Activated T-helper 9 cell treated with anti-CD3 and anti-CD28 coated beads, Interleukin-2, amount 50 U/mL, for 16 hours (primary cell): ENCODE measurements around the gene ZYG11B.
"Not testable (repeated sequence)": the region's sequence is repeated elsewhere in the genome, so short reads cannot be mapped to it uniquely, and the experiment has no call there.

Experiments
- DNase-seq: peaks from one replicate; pipeline ENCODE4 v3.0.0-alpha.2; 2020; ENCODE audit warnings: low read depth

The ZYG11B gene

DNA sequence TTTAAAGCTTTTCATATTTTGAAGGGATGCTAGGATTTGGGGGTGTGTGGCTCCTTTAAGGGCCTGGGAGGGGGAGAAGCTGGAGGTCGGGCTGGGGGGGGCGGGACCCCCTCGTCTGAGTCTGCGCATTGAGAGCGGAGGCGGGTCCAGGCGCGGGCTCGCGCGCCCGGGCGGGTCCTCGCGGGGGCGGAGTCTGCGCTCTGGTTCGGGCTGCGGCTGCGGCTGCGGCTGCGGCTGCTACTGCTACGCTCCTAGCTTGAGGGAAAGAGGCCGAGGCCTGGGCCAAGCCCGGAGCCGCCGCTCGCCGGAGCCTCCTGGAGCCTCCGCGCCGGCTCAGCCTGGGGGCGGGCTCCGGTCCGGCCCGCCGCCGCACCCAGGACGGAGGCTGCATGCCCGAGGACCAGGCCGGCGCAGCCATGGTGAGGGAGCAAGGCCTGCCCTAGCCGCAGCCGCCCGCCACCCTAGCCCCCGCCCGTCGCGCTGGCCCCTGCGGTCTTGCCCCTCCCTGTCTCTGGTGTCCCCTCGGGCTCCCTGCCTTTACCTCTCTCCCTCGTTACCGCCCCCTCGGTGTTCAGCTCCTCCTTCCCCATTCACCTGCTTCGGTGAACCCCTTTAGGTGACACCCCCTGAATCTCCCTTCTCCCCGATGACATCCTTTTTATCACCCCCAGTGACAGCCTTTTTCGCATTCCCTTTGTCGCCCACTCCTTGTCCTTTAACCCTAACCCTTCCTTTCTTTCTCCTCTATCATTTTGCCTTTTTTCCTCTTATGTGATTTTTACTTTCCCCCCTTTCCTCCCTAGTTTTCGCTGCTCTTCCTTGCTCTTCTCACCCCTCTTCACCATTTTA is at the start of gene ZYG11B:
Gene ZYG11B (plus strand): TSS at position 189 of the 849 bp plus-strand sequence. CDS start 201 bp downstream, at position 390.
- peak; percentile 86 for DNase-seq

DNA sequence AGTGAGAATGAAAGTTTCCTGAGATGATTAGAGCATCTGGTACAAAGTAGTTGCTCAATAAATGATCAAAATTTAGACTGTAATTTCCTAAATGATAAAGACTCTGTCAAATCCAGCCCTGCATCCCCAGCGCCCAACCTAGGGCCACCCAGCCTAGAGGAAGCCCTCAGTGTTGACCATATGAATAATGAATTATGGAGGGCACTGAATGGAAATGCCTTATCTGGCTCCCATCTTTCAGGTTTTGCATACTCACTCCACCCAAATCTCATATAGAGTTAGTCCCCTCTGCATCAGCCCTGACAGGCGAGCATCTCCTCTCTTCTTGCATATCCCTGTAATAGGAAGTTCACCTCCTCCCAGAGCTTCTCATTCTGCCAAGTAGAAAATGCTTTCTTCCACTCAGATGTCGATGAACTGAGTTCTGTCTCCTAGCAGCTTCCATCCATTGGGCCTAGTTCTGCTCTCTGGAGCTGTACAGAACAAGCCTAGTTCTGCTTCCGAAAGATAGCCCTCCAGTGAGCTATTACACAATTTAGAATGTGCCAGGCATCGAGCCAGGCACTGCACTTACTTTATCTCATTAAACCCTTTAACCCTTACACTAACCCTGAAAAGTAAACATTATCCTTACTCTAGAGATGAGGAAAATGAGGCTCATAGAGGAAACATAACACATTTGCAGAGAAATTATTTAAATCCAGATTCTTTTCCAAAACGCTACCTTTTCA is 49.0 kb upstream of the ZYG11B start:
- no peak for DNase-seq

DNA sequence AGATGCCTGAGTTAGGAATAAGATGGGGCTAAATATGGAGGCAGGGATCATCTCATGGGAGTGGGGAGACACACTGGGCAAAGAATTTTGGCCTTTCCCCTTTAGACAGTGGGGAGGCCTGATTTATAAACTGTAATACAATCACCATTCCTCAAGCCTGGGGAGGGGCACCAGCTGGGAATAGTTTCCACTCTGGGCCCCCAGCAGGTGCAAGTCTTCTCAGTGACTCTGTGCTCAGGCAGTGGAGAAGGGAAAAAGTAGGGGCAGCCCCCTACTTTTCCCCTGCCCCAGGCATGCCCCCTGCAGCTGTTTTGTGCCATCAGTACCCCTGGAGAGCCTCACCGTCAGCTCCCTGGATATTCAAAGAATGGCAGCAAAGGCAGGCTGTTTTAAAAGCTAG is 47.2 kb upstream of the ZYG11B start:
- DNase-seq: no peak

DNA sequence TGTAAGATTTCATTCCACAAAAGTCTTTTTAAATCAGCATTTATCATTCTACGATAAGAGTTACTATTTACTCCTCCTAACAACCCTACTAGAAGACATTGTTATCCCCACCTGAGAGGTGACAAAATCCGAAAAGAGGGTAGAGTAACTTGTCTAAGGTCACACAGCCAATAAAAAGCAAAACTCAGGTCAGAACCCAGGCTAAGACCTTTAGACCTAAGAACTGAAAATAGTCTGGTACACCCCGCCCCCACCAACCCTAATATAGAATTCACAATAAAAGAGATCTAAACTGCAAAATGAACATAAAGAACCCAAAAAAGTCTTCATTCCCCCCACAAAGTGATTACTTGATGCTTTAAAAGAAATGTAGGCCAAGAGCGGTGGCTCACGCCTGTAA is 46.8 kb upstream of the ZYG11B start:
- DNase-seq: no peak

DNA sequence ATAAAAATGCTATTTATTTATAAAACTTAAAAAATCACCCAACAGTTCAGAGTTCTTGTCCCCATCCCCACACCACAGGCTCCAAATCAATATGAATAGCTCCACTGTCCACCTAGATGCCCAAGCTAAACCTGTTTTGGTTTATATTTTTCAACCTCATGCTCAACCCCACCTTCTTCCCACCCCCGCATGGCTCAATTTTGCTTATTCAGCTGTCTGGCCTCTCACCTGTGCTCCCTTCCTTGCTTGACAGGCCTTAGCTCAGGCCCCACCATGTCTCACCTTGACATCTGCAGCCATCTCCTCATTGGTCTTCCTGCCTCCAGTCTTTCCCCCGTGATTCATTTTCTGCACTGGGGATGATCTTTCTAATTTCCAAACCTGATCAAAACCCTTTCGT is 45.9 kb upstream of the ZYG11B start:
- no peak for DNase-seq

DNA sequence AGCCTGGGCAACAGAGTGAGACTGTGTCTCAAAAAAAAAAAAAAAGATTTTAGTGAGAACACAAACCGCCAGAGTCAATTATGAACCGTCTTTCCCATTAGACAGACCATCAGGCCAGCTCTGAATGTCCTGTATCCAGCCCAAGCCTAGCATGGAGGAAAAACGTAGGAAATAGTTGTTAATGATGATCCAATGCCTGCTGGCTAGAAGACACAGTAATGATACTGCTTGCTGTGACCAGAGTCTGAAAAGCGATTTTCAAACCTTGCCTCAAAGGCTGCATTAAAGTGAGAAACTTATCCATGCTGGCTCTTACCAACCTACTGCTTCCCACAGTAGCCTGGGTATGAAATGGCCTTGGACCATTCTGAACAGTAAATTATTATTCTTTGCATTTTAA is 45.1 kb upstream of the ZYG11B start:
- no peak for DNase-seq

DNA sequence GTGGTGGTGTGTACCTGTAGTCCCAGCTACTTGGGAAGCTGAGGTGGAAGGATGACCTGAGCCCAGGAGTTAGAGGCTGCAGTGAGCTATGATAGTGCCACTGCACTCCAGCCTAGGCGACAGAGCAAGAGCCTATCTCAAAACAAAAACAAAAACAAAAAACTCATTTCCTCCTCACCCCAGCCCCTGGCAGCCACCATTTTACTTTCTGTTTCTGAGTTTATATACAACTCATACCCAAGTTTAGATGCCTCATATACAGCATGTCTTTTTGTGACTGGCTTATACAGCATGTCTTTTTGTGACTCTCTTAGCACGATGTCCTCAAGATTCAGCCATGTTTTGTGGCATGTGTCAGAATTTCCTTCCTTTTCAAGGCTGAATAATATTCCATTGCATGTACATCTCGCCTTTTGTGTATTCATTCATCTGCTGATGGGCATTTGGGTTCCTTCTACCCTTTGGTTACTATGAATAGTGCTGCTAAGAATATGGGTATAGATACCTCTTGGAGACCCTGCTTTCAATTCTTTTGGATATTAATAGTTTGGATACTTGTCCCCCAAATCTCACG is 42.8 kb upstream of the ZYG11B start:
- DNase-seq: no peak

DNA sequence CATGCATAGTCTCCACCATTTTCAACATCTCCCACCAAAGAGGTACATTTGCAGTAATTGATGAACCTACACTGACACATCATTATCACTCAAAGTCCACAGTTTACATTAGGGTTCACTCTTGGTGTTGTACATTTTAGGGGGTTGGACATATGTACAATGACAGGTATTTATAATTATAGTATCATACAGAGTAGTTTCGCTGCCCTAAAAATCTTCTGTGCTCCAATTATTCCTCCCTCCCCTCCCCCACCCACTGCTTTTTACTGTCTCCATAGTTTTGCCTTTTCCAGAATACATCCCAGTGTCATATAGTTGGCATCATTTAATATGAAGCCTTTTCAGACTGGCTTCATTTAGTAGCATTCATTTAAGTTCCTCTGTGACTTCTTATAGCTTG is 41.7 kb upstream of the ZYG11B start:
- DNase-seq: no peak

DNA sequence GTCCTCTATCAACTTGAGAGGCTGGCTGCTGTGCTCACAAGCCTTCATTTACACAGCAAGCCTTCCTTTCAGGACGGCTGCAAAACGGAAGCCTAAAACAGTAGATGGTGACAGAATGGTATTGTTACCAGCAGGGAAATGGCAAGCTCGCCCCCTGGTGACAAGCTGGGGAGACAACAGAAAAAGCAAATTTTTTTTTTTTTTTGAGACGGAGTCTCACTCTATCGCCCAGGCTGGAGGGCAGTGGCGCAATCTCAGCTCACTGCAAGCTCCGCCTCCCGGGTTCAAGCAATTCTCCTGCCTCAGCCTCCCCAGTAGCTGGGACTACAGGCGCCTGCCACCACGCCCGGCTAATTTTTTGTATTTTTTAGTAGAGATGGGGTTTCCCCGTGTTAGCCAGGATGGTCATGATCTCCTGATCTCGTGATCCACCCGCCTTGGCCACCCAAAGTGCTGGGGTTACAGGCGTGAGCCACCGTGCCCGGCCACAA is 39.9 kb upstream of the ZYG11B start:
- DNase-seq: peak; percentile 58

DNA sequence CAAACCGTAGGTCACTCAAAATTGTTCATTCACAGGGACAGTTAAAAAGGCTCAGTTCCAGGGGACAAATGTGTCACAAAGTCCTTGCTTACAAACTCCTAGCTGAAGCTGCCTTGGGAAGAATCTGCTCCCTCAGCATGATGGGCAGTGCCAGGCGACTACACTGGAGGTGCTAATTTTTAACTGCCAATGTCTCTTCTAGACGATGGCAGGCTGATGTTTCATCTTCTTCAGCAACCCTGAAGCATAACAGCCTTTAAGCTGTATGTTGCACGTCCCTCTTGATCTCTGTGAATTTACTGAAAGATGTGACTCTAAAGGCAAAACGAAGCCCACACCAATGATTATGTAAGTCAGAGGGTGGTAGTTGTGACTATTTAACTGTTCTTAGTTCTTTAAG is 39.4 kb upstream of the ZYG11B start:
- DNase-seq: no peak

DNA sequence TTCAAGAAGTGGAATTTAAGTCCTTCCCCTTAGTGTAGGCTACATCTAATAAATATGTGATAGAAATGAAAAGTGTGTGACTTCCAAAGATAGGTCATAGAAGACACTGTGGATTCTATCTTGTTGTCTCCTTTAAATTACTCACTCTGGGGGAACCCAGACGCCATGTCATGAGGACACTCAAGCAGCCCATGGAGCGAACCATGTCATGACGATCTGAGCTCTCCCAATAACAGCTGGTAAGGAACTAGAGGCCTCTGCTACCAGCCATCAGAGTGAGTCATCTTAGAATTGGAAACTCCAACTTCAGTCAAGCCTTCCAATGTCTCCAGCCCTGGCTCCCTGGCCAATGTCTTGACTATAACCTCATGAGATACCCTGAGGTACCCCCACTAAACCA is 34.4 kb upstream of the ZYG11B start:
- DNase-seq: no peak

DNA sequence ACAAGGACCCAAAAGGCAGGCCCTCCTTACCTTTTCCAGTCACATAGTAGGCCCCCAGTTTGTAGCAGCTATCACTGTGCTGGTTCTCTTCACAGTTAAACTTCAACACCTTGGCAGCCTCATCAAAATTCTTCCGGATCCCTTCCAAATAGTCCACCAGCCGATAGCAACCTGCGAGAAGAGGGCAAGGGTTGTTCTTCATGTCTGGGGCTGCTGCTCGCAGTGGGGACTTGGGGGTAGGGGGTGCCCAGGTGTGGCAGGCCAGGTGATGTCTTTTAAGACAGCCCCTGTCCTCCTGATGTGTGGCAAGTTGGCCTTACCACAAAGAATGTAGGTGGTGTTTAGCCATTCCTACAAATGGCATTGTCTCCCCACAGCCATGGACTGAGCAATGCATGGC is 33.6 kb upstream of the ZYG11B start:
- no peak for DNase-seq

DNA sequence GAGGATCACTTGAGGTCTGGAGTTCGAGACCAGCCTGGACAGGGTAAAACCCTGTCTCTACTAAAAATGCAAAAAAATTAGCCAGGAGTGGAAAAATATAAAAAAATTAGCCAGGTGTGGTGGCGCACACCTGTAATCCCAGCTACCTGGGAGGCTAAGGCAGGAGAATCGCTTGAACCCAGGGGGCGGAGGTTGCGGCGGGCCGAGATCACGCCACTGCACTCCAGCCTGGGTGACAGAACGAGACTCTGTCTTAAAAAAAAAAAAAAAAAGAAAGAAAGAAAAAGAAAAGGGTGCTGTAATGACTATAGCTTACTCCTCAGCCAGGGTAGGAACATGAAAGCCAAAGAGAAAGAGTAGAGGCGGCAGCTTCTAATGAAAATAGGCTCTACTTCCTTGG is 32.9 kb upstream of the ZYG11B start:
- DNase-seq: not testable (repeated sequence)

DNA sequence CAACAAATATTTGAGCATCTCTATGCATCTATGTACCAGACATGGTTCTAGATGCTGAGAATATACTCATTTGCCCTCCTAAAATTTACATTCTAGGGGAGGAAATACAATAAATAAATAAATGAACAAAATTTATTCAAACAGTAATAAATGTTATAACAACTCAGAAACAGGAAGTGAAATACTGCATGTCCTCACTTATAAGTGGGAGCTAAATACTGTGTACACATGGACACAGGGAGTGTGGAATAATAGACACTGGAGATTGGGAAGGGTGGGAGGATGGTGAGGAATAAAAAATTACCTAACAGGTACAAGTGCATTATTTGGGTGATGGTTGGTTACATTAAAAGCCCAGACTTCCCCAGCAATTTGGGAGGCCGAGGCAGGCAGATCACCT is 32.4 kb upstream of the ZYG11B start:
- no peak for DNase-seq

DNA sequence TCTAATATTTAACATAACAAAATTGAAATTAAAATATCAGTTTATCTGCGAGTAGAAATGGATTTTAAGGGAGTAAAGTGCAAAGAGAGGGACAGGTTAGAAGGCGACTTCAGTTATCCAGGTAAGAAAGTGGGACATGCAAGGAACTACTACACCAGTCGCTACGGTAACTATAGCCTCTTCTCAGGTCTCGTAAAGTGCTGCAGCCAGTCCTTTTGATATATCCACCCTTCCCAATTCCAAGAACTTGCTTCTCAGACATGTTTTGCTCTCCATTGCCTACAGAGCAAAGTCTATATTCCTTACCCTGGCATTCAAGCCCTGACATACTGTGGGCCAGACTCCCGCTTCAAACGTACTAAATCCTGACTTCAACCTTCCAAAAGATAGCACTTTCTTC is 30.6 kb upstream of the ZYG11B start:
- DNase-seq: no peak

DNA sequence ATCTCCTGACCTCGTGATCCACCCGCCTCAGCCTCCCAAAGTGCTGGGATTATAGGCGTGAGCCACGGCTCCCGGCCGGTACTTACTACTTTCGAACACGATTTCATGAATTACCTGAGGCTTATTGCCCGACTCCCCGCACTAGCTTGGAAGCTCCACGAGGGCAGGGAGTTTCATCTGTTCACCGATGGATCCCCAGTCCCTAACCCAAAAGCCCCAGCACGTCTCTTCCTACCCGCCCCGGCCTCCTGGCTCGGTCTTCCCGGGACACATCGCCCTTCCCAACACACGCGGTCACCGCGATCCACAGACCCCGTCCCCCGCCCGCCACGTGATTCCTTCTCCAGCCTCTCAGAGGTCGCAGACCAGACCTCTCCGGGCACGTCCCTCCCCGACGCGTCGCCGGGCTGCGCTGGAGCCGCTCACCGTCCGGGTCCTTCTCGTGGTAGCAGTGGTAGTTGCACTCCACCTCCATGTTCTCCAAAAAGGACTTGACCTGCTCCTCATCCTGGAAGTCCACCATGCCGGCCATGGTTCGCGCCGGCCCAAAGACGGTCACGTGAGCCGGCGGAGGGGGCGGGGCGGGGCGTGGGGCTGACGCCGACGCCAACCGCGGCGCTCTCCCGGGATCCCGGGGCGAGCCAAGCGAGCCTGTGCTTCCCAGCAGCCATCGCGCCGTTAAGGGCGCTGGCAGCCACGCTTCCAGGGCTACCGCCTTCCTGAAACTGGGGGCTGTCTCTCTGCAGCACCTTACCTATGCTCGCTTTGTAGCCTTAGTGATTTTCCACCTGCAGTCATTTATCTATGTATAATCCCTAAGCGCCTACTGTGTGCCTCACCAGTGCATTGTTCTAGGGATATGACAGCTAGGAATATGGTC is 28.2 kb upstream of the ZYG11B start, which contains the start of gene COA7:
Gene COA7 (minus strand): TSS at position 553 of the 880 bp plus-strand sequence. CDS start 21 bp downstream, at position 532.
- DNase-seq: peak; percentile 59

DNA sequence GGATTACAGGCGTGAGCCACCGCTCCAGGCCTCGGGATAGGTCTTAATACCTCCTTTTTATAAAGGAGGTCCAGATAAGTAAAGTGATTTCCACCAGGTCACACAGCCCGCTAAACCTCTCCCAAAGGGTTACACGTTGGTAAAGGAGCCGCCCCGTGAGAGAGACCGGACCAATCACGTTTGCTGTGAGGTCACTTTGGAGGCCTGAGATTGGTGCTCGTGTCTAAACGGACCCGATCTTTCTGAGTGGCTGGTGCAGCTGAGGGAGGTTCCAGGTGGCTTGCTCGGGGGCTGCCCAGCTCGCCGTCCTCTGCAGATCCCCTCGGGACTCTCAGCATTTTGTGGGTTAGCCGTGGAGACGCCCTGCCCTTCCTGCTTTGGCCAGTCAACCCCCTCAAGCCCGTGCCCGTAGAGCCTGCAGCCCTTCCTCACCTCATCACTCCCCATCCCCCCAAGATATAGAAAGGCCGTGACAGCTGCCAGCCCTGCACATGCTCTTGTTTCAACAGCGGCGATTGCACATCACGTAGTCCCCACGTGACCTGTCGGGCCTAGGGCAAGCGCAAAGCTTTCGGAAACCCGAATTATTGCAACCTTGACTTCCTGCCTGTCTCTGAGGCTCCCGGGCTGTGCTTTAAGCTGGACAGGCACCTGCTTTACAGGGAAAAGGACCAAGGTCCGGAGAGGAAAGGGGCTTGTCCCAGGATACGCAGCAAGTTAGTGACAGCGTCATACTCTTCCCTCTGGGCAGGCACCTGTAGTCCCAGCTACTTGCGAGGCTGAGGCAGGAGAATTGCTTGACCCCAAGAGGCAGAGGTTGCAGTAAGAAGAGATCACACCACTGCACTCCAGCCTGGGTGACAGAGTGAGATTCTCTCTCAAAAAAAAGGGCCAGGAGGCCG is 23.1 kb upstream of the ZYG11B start:
- DNase-seq: peak; percentile 72

DNA sequence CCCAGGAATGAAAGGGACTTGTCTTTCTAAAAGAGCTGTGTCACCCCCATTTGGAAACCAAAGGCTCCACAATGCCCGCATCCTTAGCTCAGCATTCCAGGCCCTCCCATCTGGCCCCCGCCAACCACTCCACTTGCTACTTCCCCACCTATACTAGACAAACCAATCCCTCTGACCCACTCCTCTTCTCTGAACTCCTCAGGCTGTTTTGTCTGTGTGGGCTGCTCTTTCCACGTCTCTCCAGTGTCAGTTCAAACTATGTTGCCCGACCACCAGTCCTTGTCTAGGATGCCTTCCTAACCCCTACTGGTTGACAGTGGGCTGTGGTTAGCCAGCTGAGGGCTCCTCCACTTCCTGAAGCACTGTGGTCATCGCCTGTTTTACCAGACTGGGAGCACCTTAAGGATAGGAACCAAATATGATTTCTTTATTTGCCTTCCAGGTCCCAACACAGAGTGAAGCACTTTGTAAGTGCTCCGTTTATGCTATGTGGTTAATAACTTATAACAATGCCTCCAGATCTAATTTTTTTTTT is 20.1 kb upstream of the ZYG11B start:
- no peak for DNase-seq

DNA sequence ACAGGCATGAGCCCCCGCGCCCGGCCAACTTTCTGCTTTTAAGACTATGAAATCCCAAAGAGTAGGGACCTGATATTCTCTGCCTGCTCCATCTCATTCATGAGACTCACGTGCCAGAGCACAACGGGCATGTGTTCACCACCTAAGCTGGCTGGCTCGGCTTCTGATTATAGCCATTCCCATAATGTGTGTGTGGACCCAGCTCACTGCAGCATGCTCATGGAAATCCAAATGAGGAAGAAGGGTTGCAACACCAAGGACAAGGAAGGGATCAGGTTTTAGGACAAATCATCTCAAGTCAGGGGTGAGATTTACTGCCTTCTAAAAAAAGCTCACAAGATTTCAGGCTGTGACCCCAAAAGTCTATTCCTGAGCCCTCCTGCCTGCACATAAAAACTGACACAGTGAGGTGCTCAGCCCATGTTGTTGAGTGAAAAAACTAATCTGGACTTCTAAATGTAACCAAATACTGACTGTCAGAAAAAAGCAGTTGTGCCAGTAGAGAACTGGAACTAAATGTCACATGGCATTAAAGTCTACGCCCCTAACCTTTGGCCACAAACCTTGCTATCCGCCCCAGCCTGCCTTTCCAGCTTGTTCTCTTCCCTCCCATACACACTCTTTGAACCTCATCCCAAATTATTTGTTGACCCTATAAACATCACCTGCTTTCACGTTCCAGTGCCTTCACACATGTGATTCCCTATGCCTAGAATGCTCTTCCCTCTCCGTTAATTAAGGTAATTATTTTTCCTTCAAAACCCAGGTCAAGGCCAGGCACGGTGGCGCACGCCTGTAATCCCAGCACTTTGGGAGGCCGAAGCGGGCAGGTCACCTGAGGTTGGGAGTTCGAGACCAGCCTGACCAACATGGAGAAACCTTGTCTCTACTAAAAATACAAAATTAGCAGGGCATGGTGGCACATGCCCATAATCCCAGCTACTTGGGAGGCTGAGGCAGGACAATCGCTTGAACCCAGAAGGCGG is 19.0 kb upstream of the ZYG11B start:
- no peak for DNase-seq
